RWPE1 (cell line): ENCODE results near the gene FANCD2OS.

ENCODE experiments used
- CTCF ChIA-PET: fragments of 350-600 bp; sonication (Branson Sonifier 250); formaldehyde crosslinking; extraction: SDS; loops from one replicate; lab custom pipeline; 2021; lab: Yijun Ruan, JAX
- POLR2A ChIA-PET: fragments of 400-600 bp; formaldehyde crosslinking; extraction: SDS; loops from one replicate; lab custom pipeline; 2020; ENCODE audit warnings: antibody characterized with exemption; ENCODE audit not compliant: low non-redundant PET; lab: Yijun Ruan, JAX
- DNase-seq: peaks from one replicate; pipeline ENCODE4 v3.0.0; 2012; ENCODE audit warnings: low spot score
- H3K27ac ChIP-seq: fragments of 450-650 bp; 2 replicates; pipeline ENCODE4 v1.5.1; 2017
- CTCF ChIP-seq: fragments of 450-650 bp; conservative IDR thresholded peaks from 2 replicates; pipeline ENCODE4 v1.5.1; 2017; ENCODE audit warnings: low read depth, mild to moderate bottlenecking

The FANCD2OS gene

GRCh38 chr3:10108091-10108490 lies at the start of gene FANCD2OS:
TSS of gene FANCD2OS (minus strand) at chr3:10108255. CDS start at chr3:10104774, 3,481 bp downstream.
- ChIA-PET POLR2A (no interaction called here), CTCF (no interaction called here)
- no peak within 1 kb of the TSS for H3K27ac ChIP-seq
- no peak for TF ChIP-seq CTCF
- DNase-seq, result no peak

GRCh38 chr3:10157031-10157430 lies 49.0 kb upstream of the FANCD2OS start:
- POLR2A ChIA-PET, result no interaction called here
- no peak overlapping the region for H3K27ac ChIP-seq
- CTCF ChIA-PET, result no interaction called here
- DNase-seq, result no peak
- TF ChIP-seq CTCF, result no peak

- DNase-seq, result no peak
- no peak overlapping the region for H3K27ac ChIP-seq
- CTCF ChIA-PET, result no interaction called here
- POLR2A ChIA-PET, result no interaction called here
- TF ChIP-seq CTCF, result no peak
Observed at GRCh38 chr3:10155658-10156057, 47.6 kb upstream of the FANCD2OS start.

- peak overlapping the region; percentile 7 for H3K27ac ChIP-seq
- no peak for DNase-seq
- POLR2A ChIA-PET, result no interaction called here
- CTCF ChIA-PET, result no interaction called here
- TF ChIP-seq CTCF, result no peak
Observed at GRCh38 chr3:10155123-10155472, 47.0 kb upstream of the FANCD2OS start.

- no peak for DNase-seq
- ChIA-PET POLR2A (no interaction called here), CTCF (interaction anchor here (0.6 kb wide), 1 partner anchor 36 kb away, joined by 5 read pairs; no protein-coding TSS in a partner anchor)
- no peak for TF ChIP-seq CTCF
- H3K27ac ChIP-seq, result peak overlapping the region; percentile 7
Observed at GRCh38 chr3:10154335-10155122, 46.5 kb upstream of the FANCD2OS start.

- CTCF ChIA-PET, result no interaction called here
Observed at GRCh38 chr3:10150987-10151386, 42.9 kb upstream of the FANCD2OS start.

More at GRCh38 chr3:10150987-10151386, 42.9 kb upstream of the FANCD2OS start:
- H3K27ac ChIP-seq, result no peak overlapping the region
- POLR2A ChIA-PET, result interaction anchor here (0.6 kb wide), 1 partner anchor 304 kb away, joined by 3 read pairs; no protein-coding TSS in a partner anchor
- no peak for TF ChIP-seq CTCF
- DNase-seq, result no peak
